ENCODE data around the gene CXCL6. TPM values are rescaled to one million over a fixed set of nuclear protein-coding genes. Genes with fewer than 3 reads are reported as not detected.

CXCL6 gene
- total and polyA plus RNA-seq, 2 experiments from 2014 or later: 4.4 to 6.0 TPM

- no peaks in the 10 kb centered on the region for H3K36me3 ChIP-seq (replicated peaks; ENCODE audit: insufficient read depth, low read depth)
- H3K9me3 ChIP-seq (ENCODE audit: low read depth): no peaks in the 10 kb centered on the region
- H3K27me3 ChIP-seq: no peaks in the 10 kb centered on the region
- WGBS (ENCODE audit: low lambda C conversion rate, missing lambda C conversion rate): 100% methylated on average over 1 of the region's 1 CpG
- no peak overlapping the region for H3K27ac ChIP-seq
- H3K4me2 ChIP-seq: no peak overlapping the region
- no peaks in the 10 kb centered on the region for H3K79me2 ChIP-seq
- DNase-seq (ENCODE audit: low spot score): no peak
- H4K20me1 ChIP-seq (ENCODE audit: insufficient read depth, poor library complexity, severe bottlenecking): no peaks in the 10 kb centered on the region
- H2AFZ ChIP-seq: no peak overlapping the region
- TF ChIP-seq, protein P1, sequence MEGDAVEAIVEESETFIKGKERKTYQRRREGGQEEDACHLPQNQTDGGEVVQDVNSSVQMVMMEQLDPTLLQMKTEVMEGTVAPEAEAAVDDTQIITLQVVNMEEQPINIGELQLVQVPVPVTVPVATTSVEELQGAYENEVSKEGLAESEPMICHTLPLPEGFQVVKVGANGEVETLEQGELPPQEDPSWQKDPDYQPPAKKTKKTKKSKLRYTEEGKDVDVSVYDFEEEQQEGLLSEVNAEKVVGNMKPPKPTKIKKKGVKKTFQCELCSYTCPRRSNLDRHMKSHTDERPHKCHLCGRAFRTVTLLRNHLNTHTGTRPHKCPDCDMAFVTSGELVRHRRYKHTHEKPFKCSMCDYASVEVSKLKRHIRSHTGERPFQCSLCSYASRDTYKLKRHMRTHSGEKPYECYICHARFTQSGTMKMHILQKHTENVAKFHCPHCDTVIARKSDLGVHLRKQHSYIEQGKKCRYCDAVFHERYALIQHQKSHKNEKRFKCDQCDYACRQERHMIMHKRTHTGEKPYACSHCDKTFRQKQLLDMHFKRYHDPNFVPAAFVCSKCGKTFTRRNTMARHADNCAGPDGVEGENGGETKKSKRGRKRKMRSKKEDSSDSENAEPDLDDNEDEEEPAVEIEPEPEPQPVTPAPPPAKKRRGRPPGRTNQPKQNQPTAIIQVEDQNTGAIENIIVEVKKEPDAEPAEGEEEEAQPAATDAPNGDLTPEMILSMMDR (IDR thresholded peaks at IDR 0.05; ENCODE audit: poor library complexity): no peak
- TF ChIP-seq EZH2phosphoT487 (IDR thresholded peaks at IDR 0.05; ENCODE audit: low read depth, severe bottlenecking, unreplicated experiment): no peak
- no peak for TF ChIP-seq EZH2 (IDR thresholded peaks at IDR 0.05; ENCODE audit: borderline replicate concordance)
- H3K4me1 ChIP-seq (ENCODE audit: insufficient read depth): no peaks in the 10 kb centered on the region
- H3K9me2 ChIP-seq (replicated peaks; ENCODE audit: insufficient read depth): no peaks in the 10 kb centered on the region
- H3K4me3 ChIP-seq: no peak overlapping the region
Measured at GRCh38 chr4:73817341-73817740, 19.1 kb upstream of the CXCL6 start.

GRCh38 chr4:73821325-73821724, 15.2 kb upstream of the CXCL6 start:
- Histone ChIP-seq H3K79me2 (no peaks in the 10 kb centered on the region), H3K27ac (no peak overlapping the region), H3K4me2 (no peak overlapping the region), H2AFZ (no peak overlapping the region), H3K27me3 (no peaks in the 10 kb centered on the region), H4K20me1 (ENCODE audit: insufficient read depth, poor library complexity, severe bottlenecking) (no peaks in the 10 kb centered on the region), H3K9me2 (replicated peaks; ENCODE audit: insufficient read depth) (no peaks in the 10 kb centered on the region), H3K9me3 (ENCODE audit: low read depth) (no peaks in the 10 kb centered on the region), H3K4me3 (no peak overlapping the region), H3K36me3 (replicated peaks; ENCODE audit: insufficient read depth, low read depth) (no peaks in the 10 kb centered on the region), H3K4me1 (ENCODE audit: insufficient read depth) (no peaks in the 10 kb centered on the region)
- TF ChIP-seq, protein P1 (IDR thresholded peaks at IDR 0.05; ENCODE audit: poor library complexity): no peak
- TF ChIP-seq EZH2 (IDR thresholded peaks at IDR 0.05; ENCODE audit: borderline replicate concordance): no peak
- TF ChIP-seq EZH2phosphoT487 (IDR thresholded peaks at IDR 0.05; ENCODE audit: low read depth, severe bottlenecking, unreplicated experiment): no peak
- DNase-seq (ENCODE audit: low spot score): no peak
- WGBS (ENCODE audit: low lambda C conversion rate, missing lambda C conversion rate): 89% methylated on average over 4 of the region's 4 CpGs

DNA sequence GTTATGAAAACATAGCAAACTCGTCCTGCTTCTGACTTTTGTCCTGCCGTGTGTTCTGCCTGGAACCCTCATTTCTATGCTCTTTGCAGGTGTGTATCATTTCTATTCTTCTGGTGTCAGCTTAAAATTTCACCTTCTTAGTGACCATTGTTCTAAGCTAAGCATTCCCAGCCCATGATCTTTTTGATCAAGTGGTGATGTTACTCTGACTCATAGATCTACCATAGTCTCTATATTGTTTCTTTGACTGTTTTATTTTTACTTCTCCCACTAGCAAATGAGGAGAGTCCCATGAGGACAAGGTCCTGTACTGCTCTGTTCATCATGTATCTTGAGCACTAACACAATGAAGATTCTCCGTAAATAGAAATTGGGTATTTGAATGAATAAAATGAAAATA, 14.1 kb upstream of the CXCL6 start:
- H3K9me2 ChIP-seq (replicated peaks; ENCODE audit: insufficient read depth): no peaks in the 10 kb centered on the region
- H3K79me2 ChIP-seq: no peaks in the 10 kb centered on the region
- DNase-seq (ENCODE audit: low spot score): no peak
- H3K36me3 ChIP-seq (replicated peaks; ENCODE audit: insufficient read depth, low read depth): no peaks in the 10 kb centered on the region
- no peak overlapping the region for H2AFZ ChIP-seq
- H3K9me3 ChIP-seq (ENCODE audit: low read depth): no peaks in the 10 kb centered on the region
- no peaks in the 10 kb centered on the region for H4K20me1 ChIP-seq (ENCODE audit: insufficient read depth, poor library complexity, severe bottlenecking)
- no peaks in the 10 kb centered on the region for H3K4me1 ChIP-seq (ENCODE audit: insufficient read depth)
- TF ChIP-seq, protein P1 (IDR thresholded peaks at IDR 0.05; ENCODE audit: poor library complexity): no peak
- TF ChIP-seq EZH2 (IDR thresholded peaks at IDR 0.05; ENCODE audit: borderline replicate concordance): no peak
- TF ChIP-seq EZH2phosphoT487 (IDR thresholded peaks at IDR 0.05; ENCODE audit: low read depth, severe bottlenecking, unreplicated experiment): no peak
- no peaks in the 10 kb centered on the region for H3K27me3 ChIP-seq
- 90% methylated on average over 3 of the region's 3 CpGs for WGBS (ENCODE audit: low lambda C conversion rate, missing lambda C conversion rate)
- H3K27ac ChIP-seq: no peak overlapping the region
- no peak overlapping the region for H3K4me3 ChIP-seq
- H3K4me2 ChIP-seq: no peak overlapping the region

Data from hepatocyte (in vitro differentiated cells).